ENCODE data around the gene GCSH. TPM values are rescaled to one million over a fixed set of nuclear protein-coding genes. Genes with fewer than 3 reads are reported as not detected.
"Not testable (repeated sequence)": the region's sequence is repeated elsewhere in the genome, so short reads cannot be mapped to it uniquely, and the experiment has no call there.

GCSH gene
- total RNA-seq, 3 donors from 2014 or later = 14.2 to 18.3 (median 18.0) TPM

GRCh38 chr16:81123092-81123852, 27.1 kb upstream of the GCSH start:
- no peaks in the 10 kb centered on the region for H3K4me1 ChIP-seq (ENCODE audit: low read depth)
- no peak for TF ChIP-seq CTCF (IDR thresholded peaks at IDR 0.05)
- H3K36me3 ChIP-seq (ENCODE audit: low read depth) = no peaks in the 10 kb centered on the region
- ATAC-seq (no peak), DNase-seq (no peak)
- no peak overlapping the region for H3K4me3 ChIP-seq
- H3K9me3 ChIP-seq = no peaks in the 10 kb centered on the region
- intact Hi-C loops (cut with DNase I, micrococcal nuclease) = no loop called here

- DNase-seq = no peak
- Histone ChIP-seq H3K36me3 (ENCODE audit: low read depth) (no peaks in the 10 kb centered on the region), H3K9me3 (no peaks in the 10 kb centered on the region), H3K4me3 (no peak overlapping the region), H3K4me1 (ENCODE audit: low read depth) (no peaks in the 10 kb centered on the region)
- TF ChIP-seq CTCF (IDR thresholded peaks at IDR 0.05) = no peak
- intact Hi-C loops (cut with DNase I, micrococcal nuclease) = no loop called here
- ATAC-seq = no peak
Observed at GRCh38 chr16:81121474-81121990, 25.3 kb upstream of the GCSH start.

- ATAC-seq (no peak), DNase-seq (no peak)
- no peaks in the 10 kb centered on the region for H3K36me3 ChIP-seq (ENCODE audit: low read depth)
- intact Hi-C loops (cut with DNase I, micrococcal nuclease) = no loop called here
- H3K4me3 ChIP-seq = no peak overlapping the region
- no peaks in the 10 kb centered on the region for H3K4me1 ChIP-seq (ENCODE audit: low read depth)
- no peaks in the 10 kb centered on the region for H3K9me3 ChIP-seq
- no peak for TF ChIP-seq CTCF (IDR thresholded peaks at IDR 0.05)
Observed at GRCh38 chr16:81117436-81117835, 21.2 kb upstream of the GCSH start.

- H3K9me3 ChIP-seq = no peaks in the 10 kb centered on the region
- DNase-seq (no peak), ATAC-seq (no peak)
- no peak overlapping the region for H3K4me3 ChIP-seq
- no peaks in the 10 kb centered on the region for H3K4me1 ChIP-seq (ENCODE audit: low read depth)
- TF ChIP-seq CTCF (IDR thresholded peaks at IDR 0.05) = no peak
- intact Hi-C loops (cut with DNase I, micrococcal nuclease) = no loop called here
- H3K36me3 ChIP-seq (ENCODE audit: low read depth) = no peaks in the 10 kb centered on the region
Observed at GRCh38 chr16:81116285-81116684, 20.1 kb upstream of the GCSH start.

GRCh38 chr16:81112453-81112852, 16.3 kb upstream of the GCSH start:
- Histone ChIP-seq H3K4me3 (no peak overlapping the region), H3K36me3 (ENCODE audit: low read depth) (no peaks in the 10 kb centered on the region), H3K4me1 (ENCODE audit: low read depth) (no peaks in the 10 kb centered on the region), H3K9me3 (no peaks in the 10 kb centered on the region)
- intact Hi-C loops (cut with DNase I, micrococcal nuclease) = no loop called here
- DNase-seq (no peak), ATAC-seq (no peak)
- no peak for TF ChIP-seq CTCF (IDR thresholded peaks at IDR 0.05)

- H3K4me3 ChIP-seq; DNase-seq; H3K9me3 ChIP-seq; intact Hi-C loops (cut with DNase I, micrococcal nuclease); H3K4me1 ChIP-seq (ENCODE audit: low read depth); ATAC-seq; H3K36me3 ChIP-seq (ENCODE audit: low read depth): not testable (repeated sequence)
Observed at GRCh38 chr16:81109274-81109673, 13.1 kb upstream of the GCSH start.
